GM21576 (cell line): ENCODE results near the gene TMEM117.

Source experiments
- ATAC-seq: cut with Tn5 transposase; IDR thresholded peaks from one replicate; pipeline ENCODE4 v1.9.1; 2021; ENCODE audit warnings: mild to moderate bottlenecking, moderate library complexity; ENCODE audit not compliant: unreplicated experiment

TMEM117 gene

DNA sequence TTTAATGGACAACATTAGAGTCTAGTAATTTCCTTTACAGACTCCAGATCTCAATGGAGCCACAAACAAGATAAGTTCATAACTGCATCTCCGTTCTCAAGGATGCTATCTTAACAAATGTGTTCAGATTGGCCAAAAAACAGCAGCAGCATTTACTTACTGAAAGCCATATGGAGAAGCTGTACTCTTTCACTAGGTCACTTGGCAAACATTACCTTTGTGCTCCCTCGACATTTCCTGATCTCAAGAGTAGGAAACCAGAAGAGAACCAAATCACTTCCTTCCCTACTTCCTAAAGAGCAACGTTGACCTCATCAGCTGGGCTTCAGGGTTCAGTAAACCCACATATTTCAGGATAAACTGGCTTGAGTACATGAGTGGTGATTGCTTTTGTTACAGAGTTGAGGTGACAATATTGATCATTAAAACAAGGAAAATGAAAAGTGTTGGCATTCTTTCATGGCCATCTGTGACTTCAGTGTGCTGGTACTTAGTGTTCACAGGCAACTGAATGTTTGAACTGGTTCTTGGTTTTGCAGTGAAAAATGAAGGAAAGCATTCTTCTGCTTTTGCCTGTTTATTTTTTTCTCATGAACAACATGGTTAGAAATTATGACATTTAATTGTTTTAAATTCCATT lies 449.6 kb downstream of the TMEM117 start:
- no peak for ATAC-seq

DNA sequence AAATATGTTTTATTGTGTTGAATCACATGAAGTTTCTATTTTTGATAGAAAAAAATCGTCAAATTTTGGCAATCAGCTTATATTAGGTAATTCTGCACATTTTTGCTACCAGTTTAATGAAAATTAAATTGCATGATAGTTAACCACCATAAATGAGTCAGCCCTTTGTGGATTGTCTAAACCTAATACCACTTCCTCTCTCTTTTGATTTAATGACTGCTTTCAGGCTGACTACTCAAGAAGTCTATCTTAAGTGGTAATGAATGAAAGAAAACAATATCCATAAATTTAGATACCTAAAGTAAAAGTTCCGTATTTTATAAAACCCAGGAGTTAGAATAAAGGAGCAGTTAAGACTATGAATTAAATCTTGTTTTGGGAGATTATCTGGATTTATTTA lies 450.5 kb downstream of the TMEM117 start:
- ATAC-seq = peak; percentile 60

DNA sequence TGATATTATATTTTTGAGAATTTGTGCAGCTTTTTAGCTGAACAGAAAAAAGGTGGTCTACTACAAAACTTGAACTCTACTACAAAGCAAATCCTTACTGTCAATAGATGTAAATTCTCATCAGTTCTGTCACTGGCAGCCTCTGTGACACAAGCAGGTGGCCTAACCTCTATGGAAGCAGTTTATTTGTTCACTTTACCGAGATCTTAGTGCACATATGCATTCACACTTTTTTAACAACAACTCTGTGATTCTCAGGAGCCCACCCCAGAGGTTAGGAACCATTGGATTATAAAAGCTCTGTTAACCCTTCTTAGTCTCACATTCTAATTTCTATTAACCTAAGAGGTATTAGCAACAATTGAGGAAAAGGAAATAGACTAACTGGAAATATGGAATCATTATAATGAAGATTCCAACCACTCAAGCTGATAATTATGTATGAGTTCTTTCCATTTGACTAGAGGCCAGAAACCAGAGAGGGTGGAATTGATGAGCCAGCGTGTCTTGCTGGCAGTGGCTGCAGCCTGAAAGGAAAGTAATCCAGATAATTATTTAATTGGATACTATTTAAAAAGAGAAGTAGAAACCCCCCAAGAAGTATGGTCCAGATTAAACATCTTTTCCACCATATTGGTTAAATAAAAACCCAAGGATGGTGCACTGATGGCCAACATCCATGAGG lies 451.1 kb downstream of the TMEM117 start:
- ATAC-seq = no peak

DNA sequence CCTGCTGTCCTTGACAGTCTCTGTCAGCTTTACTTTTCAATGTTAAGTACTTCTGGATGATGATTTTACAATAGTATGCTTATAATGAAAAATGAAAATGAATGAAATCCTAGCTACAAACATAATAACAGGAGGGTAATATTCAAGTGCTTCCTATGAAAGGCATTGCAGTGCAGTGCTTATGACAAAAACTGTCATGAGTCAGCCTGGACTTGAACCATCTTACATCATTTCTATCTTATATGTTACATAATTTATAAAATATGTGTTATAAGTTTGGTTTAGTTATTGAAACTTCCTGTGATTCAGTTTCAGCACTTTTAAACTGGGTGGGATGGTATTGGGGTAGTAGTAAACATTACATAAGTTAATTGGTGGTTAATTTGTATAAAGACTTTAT lies 451.7 kb downstream of the TMEM117 start:
- ATAC-seq = no peak

DNA sequence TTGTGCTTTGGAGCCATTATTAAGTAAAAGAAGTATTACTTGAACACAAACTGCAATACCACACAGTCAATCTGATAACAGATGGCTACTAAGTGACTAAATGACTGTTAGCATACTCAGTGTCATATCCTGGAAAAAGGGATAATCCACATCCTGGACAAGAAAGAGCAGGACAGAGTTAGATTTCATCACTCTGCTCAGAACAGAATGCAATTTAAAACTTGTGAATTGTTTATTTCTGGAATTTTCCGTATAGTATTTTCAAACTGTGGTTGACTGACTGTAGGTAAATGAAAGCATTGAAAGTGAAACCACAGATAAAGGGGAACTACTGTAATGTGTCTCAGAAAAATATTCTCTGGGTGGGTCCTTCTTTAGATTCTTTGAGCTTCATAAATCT lies 458.8 kb downstream of the TMEM117 start:
- ATAC-seq = peak; percentile 96

DNA sequence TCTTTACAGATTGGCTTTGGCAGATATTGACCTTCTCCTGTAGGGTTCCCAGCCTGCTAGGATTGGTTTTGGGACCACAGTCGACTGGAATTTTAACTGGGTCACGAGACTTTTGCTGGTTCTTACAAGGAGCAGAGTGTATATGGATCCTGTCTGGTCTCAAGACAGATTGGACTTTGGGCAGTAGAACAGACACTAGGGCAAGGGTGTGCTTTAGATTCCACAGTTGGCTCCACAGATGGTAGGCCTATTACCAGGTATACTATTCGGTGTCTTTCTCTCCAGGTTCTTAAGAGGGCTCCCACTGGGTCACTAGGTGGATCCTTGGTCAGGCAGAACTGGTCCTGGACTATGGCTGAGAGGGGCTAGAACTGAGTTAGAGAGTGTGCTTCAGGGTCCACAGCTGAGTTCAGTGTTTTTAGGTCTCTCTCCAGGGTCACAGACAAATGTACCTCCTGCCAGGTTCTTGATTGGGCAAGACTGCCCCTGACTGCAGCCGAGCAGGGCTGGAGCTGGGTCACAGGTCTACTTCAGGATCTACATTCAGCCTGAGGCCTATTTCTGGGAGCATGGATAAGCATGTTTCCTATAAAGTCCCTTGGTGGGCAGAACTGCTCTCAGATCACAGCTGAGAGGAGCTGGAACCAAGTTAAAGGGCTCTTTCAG lies 460.2 kb downstream of the TMEM117 start:
- ATAC-seq = no peak

DNA sequence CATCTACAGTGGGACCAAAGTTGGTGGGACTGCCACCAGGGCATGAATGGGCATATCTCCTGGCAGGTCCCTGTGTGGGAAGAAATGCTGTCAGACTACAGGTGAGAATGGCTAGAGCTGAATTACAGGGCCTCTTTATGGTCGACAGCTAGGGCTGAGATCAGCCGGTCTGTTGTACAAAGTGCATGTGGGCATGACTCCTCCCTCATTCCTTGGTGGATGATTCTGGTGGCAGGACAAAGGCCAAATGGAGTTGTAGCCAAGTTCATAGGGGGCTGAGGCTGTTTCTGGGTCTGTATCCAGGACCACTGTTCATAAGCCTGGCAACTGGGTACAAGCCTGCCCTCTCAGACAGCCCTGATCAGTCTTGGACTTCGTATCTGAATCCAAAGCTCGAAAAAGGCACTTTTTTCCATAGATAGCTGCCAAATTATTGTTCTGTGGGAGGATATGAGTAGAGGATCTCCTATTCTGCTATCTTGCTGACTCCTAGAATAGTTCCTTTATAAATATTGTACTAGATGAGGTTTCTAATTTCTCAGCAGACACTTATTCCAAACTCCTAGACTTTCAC lies 460.8 kb downstream of the TMEM117 start:
- ATAC-seq = no peak

DNA sequence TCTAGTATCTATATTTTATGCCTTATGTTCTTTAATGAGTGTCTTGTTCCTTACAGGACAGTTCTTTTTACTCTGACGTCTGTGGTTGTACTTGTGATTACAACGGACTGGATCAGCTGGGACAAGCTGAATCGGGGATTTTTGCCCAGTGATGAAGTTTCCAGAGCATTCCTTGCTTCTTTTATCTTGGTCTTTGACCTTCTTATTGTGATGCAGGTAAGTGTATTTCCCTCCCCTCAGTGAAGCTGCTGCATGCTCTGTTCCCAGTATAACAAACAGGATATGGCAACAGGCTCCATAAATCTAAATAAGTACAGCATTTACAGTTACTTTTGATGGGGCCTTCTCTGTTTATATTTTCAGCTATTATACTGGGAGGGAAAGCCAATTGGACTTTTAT lies 463.6 kb downstream of the TMEM117 start:
- ATAC-seq = no peak

DNA sequence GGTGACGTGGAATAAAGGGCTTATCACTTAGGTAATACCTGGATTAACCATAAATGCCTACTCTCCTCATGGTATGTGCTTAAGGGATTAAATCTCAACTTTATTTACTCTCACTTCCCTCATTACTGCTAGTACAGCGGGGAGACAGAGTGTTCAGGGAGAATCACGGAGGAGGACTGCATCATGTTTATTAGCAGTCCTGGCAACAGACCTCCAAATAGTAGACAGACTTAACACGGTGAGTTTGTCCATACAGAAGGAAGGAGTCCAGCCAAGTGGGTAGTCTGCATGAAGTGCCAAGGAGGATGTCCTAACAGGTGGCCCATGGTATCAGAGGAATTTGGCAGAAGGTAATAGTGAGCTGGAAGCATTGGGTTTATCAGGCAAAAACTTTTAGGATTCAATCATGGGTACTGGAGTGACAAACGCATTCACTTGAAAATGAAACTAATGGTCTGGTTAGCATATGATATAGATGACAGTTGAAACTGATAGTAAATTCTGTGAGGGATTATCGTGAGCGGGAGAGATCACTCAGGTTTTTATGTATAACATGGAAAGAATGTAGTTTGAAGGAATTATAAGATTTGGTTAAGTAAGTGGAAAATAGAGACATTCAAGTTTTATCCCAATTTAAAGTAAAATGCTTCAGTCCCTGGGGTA lies 471.8 kb downstream of the TMEM117 start:
- ATAC-seq = no peak

DNA sequence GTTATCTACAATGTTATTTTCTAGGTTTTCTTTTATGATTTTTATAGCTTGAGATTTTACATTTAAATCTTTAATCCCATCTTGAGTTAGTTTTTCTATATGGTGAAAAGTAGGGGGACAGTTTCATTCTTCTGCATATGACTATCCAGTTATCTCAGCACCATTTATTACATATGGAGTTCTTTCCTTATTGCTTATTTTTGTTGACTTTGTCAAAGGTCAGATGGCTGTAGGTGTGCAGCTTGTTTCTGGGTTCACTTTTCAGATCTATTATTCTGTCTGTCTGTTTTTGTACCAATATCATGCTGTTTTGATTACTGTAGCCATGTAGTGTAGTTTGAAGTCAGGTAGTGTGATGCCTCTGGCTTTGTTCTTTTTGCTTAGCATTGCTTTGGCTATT lies 477.3 kb downstream of the TMEM117 start:
- no peak for ATAC-seq

DNA sequence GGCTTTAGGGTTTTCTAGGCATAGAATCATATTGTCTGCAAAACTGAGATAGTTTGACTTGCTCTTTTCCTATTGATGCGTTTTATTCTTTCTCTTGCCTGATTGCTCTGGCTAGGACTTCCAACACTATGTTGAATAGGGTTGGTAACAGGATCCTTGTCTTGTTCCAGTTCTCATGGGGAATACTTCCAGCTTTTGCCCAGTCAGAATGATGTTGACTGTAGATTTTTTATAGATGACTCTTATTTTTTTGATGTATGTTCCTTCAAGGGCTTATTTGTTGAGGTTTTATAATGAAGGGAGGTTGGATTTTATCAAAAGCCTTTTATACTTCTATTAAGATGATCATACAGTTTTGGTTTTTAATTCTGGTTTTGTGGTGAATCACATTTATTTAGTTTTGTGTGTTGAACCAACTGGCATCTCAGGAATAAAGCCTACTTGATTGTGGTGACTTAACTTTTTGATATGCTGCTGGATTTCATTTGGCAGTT lies 478.2 kb downstream of the TMEM117 start:
- ATAC-seq = no peak

DNA sequence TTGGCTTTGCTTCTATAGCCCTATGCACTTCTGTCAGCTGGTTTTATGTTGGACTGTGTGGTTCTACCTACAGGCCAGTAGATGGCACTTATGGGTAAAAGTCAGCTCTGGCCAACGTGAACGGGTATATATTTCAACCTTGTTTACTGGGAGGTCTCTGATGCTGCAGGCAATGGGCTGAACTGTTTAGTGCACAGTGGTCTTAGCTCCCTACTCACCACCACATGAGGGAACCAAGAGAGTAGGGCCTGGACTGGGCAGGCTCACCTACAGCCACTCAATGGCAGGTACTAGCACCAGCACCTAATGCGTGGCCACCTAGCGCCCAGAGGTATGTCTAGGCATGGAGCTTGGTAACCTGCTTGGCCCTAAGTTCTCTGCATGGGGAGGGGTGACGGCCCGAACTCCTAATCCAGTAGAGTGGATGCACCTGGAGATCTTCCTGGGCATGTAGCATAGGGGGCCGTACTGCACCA lies 481.8 kb downstream of the TMEM117 start:
- peak; percentile 88 for ATAC-seq

DNA sequence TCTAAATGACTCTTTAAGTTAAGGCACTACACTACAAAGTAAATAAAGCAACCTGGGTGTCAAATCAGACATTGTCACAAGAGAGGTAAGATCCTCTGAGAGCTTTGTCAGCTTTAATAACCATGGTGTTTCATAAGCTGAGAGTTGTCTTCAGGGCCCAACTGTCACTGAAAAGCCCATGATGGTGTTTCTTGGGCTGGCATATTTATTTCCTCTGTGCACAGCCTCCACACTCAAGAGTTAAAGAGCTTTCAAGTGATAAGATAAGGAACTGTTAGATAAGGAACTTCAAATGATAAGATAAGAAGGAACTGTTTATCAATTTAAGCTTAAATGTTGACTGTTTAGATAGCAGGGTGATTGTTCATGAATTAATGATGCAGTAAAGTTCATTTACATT lies 495.4 kb downstream of the TMEM117 start:
- no peak for ATAC-seq

DNA sequence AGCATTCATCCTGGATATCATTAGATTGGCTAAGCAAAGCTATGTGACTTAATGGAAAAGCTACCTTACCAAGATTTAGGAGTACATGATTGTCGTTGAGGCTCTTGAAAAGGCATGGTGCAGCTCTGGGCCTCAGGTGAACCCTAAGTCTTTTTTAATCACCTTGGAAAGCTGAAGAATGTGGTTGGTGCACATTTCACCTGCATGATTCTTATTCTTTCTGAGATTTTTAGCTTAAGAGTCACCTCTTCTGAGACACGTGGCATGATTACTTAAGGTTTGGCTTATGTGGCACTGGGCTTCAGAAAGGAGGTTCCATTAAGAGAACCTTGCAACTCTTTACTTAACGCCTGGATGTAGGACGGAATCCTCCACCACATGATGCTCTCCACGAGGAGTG lies 498.5 kb downstream of the TMEM117 start:
- no peak for ATAC-seq

DNA sequence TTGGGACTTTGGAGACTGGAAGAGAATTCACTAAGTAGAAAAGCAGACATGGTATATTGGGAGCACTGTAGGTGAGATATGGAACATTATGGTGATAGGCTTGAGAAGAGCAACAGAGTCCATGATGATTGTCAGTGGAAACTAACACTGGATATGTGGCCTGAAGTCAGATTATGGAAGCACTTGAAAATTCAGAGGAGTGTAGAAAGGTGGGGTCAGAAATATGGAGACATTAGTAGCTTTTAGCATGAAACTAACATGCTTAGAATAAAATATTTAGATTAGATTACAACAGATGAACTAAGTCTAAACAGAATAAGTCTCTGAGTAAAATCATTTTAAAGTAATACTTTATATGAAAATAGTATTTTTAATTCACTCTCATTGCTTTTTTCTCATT lies 499.1 kb downstream of the TMEM117 start:
- no peak for ATAC-seq

DNA sequence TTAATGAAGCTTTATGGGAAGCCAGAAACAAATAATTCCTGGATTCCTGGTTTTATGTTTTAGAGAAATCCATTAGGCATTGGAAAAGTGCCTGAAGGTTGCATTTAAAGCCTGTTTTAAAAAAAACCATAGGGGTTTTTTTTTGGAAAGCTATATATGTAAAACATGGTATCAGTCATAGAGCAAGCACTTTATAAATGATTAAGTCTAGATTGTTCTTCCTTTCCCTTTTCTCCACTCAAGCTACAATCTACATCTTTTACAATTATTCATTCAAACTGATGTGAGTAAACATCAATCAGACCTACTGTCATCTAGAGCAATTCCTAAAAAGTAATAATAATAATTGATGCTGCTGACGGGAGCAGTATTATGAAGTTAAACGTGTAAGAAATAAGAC lies 500.7 kb downstream of the TMEM117 start:
- no peak for ATAC-seq

DNA sequence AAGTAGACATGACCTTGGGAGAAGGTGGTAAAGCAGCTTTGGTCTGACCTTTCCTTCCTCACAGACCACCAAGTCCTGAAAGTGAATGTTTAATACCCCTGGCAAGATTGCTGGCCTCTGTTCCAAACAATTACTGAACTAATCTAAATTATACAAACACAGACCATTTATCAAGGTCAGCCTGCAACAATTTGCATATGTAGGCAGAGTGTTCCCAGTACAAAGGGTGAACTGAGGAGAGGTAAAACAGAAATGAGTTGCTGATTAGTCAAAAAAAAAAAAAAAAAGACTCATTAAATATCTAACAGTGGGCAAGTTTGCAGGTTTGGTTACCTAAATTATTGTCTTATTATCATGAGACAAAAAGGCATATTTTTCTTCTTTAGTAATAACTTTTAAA lies 506.5 kb downstream of the TMEM117 start:
- ATAC-seq = no peak

DNA sequence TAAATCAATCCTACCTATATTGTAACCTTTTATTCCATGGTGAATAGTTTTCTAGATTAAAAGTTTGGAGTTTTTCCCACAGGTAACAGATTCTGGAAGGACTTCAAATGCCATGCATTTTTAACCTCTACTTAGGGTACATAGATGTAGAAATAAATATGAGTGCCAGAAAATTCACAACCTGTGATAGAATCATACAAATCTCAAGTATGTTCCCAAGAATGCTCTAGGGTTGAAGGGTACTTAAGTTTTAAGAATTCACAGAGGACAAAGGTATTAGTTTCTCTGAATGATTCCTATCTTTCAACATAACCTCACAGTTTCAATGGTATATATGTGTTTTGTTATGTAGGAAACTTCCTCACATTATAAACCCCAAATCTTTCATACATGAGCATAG lies 511.3 kb downstream of the TMEM117 start:
- no peak for ATAC-seq

DNA sequence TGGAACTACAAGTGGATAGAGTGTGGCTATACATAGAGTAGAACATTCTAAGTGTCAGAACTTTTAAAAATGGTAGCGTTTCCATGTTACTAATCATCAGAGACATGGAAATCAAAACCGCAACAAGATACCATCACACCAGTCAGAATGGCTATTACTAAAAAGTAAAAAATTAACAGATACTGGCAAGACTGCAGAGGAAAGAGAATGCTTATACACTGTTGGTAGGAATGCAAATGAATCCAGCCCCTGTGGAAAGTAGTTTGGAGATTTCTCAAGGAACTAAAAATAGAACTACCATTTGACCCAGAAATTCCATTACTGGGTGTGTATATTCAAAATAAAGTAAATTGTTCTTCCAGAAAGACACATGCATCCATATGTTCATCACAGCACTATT lies 521.6 kb downstream of the TMEM117 start:
- no peak for ATAC-seq

DNA sequence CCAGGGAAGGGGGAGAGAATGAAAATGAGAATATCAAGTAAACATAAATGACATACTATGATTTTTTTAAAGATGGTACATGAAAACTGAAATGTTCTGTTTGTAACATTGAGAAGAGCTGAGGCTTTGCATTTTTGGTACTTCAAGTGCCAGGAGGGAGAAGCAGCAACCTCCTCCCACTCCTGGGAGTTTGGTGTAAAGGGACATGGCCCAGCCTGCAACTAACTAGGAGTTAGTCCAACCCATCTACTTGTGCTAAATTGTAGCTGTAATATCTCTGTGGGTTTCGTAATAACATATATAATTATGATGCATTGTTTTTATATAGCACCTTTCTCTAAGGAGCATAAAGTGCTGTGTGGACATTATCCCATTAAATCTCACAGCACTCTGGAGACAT lies 522.8 kb downstream of the TMEM117 start:
- no peak for ATAC-seq

DNA sequence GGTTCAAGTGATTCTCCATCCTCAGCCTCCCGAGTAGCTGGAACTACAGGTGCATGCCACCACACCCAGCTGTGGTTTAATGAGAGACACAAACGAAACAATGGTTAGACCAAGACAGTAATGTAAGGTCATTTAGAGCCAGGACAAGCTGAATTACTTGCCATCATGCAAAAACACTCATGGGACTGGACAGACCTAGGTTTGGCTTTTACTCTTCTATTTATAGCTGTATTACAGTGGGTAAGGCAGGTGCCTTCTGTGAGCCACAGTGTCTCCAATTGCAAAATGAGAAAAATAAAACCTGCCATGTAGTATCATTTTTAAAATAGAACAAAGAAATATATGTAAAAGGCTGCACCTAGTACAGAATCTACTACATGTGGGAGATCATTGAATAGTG lies 527.1 kb downstream of the TMEM117 start:
- ATAC-seq = no peak
